ENCODE data around the gene ELL. TPM values are rescaled to one million over a fixed set of nuclear protein-coding genes. Genes with fewer than 3 reads are reported as not detected.

The ELL gene
- polyA plus RNA-seq, 3 donors, result 12.2 to 35.3 (median 12.6) TPM

DNA sequence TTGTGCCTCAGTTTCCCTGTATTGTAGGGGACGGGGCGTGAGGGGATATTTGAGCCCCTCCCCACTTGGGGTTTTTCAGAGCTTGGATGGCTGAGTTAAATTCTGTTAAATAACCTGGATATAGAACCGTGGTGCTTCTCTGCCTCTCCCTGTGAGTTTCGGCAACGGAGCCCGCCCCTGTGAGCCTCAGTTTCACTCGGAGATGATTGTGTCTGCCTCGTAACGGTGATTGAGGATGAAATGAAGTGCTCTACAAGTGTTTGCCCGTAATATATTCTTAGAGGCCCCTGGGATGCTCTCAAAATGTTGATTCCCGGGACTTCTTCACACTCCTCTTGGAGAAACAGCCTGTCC, 36.3 kb upstream of the ELL start:
- no peaks in the 10 kb centered on the region for H4K20me1 ChIP-seq (ENCODE audit: insufficient read depth, low read length)
- H3K27me3 Mint-ChIP-seq (ENCODE audit: low read depth in 3 of 3), result peaks cover 0 to 3% (median 0%) of the 10 kb centered on the region in 3 donors
- peaks cover 38% of the 10 kb centered on the region for H3K79me2 ChIP-seq (ENCODE audit: insufficient read depth, low read length)
- H3K36me3 Mint-ChIP-seq, result peaks cover 17 to 19% of the 10 kb centered on the region in 2 donors
- peaks cover 14 to 17% of the 10 kb centered on the region in 2 donors for H3K4me1 ChIP-seq (ENCODE audit: control insufficient read depth in 1 of 2, insufficient read depth in 2 of 2, low read length in 2 of 2)
- peak overlapping the region; percentile 100 for H3K4me2 ChIP-seq (replicated peaks; ENCODE audit: extremely low read depth, low read length, poor library complexity, severe bottlenecking)
- H3K36me3 ChIP-seq (replicated peaks in 1 of 2; ENCODE audit: control insufficient read depth in 1 of 2, insufficient read depth in 2 of 2, low read length in 2 of 2), result peaks cover 16 to 19% of the 10 kb centered on the region in 2 donors
- intact Hi-C loops (cut with micrococcal nuclease), result loop anchor here in 1 of 2 donors (5.0 kb wide), 1 partner anchor 36 kb away; the partner anchor contains the start of gene ELL
- peak overlapping the region; percentile 93 to 97 (median 95) for H3K27ac Mint-ChIP-seq
- DNase-seq, result no peak
- peak overlapping the region; percentile 75 to 96 (median 95) for H3K4me3 ChIP-seq (replicated peaks in 1 of 3; ENCODE audit: low read depth in 2 of 3, low read length in 3 of 3)
- H3K4me3 Mint-ChIP-seq, result peak overlapping the region; percentile 88 to 90
- H3K9ac ChIP-seq (ENCODE audit: insufficient read depth, low read length, poor library complexity, severe bottlenecking), result peak overlapping the region; percentile 95
- peaks cover 16% of the 10 kb centered on the region for H3K4me1 Mint-ChIP-seq
- H3K27me3 ChIP-seq (ENCODE audit: control insufficient read depth in 2 of 2, insufficient read depth in 2 of 2, low read length in 2 of 2), result no peaks in the 10 kb centered on the region
- peak overlapping the region; percentile 69 to 97 for H3K27ac ChIP-seq (ENCODE audit: low read depth in 1 of 2, low read length in 2 of 2)
- no peaks in the 10 kb centered on the region for H3K9me3 ChIP-seq (replicated peaks in 1 of 2; ENCODE audit: control insufficient read depth in 1 of 2, insufficient read depth in 1 of 2, low read length in 2 of 2)
- H3K9me3 Mint-ChIP-seq, result no peaks in the 10 kb centered on the region
- 7% methylated on average over 9 of the region's 11 CpGs for WGBS (ENCODE audit: insufficient coverage)
- TF ChIP-seq, protein P1, sequence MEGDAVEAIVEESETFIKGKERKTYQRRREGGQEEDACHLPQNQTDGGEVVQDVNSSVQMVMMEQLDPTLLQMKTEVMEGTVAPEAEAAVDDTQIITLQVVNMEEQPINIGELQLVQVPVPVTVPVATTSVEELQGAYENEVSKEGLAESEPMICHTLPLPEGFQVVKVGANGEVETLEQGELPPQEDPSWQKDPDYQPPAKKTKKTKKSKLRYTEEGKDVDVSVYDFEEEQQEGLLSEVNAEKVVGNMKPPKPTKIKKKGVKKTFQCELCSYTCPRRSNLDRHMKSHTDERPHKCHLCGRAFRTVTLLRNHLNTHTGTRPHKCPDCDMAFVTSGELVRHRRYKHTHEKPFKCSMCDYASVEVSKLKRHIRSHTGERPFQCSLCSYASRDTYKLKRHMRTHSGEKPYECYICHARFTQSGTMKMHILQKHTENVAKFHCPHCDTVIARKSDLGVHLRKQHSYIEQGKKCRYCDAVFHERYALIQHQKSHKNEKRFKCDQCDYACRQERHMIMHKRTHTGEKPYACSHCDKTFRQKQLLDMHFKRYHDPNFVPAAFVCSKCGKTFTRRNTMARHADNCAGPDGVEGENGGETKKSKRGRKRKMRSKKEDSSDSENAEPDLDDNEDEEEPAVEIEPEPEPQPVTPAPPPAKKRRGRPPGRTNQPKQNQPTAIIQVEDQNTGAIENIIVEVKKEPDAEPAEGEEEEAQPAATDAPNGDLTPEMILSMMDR (IDR thresholded peaks at IDR 0.05), result no peak
- H2AFZ ChIP-seq (ENCODE audit: insufficient read depth, low read depth, low read length, poor library complexity, severe bottlenecking), result peak overlapping the region; percentile 68

DNA sequence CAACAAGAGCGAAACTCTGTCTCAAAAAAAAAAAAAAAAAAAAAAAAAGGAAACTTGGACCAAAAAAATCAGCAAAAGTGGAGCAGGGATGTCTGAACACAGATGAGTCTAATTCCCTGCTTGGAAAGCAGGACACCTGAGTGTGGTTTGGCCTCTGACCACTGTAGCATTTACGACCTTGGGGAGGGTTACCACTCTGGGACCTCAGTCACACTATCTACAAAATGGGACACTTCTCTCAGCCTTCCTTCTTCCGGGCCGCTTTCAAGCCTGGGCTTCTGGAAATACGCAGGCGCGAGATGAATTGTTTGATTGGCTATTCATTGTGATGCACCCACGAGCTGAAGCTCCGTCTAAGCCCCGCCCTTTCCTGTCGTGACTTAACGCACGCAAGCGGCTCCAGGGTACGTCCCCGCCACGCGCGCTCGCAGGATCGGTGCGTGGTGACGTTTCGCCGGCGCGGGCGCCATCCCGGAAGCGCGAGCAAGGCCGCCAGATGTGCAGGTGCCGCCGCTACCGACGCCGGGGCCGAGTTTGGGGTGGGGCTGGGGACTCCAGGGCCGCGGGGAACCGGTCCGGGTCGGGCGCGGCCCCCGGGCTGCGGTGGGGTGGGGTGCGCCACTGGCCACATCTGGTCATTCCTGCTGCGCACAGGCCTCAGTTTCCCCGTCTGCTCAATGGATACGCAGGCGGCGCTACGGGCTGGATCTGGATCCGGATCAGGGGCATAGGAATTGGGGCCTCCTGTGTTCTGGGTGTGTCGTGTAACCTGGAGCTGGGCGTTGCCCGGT, 35.7 kb upstream of the ELL start, which contains the start of gene KXD1:
Gene KXD1 (plus strand): TSS at position 460 of the 791 bp plus-strand sequence. CDS start 4,187 bp downstream, outside the sequence.
- Histone ChIP-seq H3K4me3 (replicated peaks in 1 of 3; ENCODE audit: low read depth in 2 of 3, low read length in 3 of 3) (peak within 1 kb of the TSS; percentile 75 to 96 (median 95)), H3K79me2 (ENCODE audit: insufficient read depth, low read length) (peaks cover 38% of the 10 kb centered on the region), H3K4me1 (ENCODE audit: control insufficient read depth in 1 of 2, insufficient read depth in 2 of 2, low read length in 2 of 2) (peaks cover 14 to 17% of the 10 kb centered on the region in 2 donors), H4K20me1 (ENCODE audit: insufficient read depth, low read length) (no peaks in the 10 kb centered on the region), H2AFZ (ENCODE audit: insufficient read depth, low read depth, low read length, poor library complexity, severe bottlenecking) (peak within 1 kb of the TSS; percentile 68), H3K9me3 (replicated peaks in 1 of 2; ENCODE audit: control insufficient read depth in 1 of 2, insufficient read depth in 1 of 2, low read length in 2 of 2) (no peaks in the 10 kb centered on the region), H3K9ac (ENCODE audit: insufficient read depth, low read length, poor library complexity, severe bottlenecking) (peak within 1 kb of the TSS; percentile 95), H3K36me3 (replicated peaks in 1 of 2; ENCODE audit: control insufficient read depth in 1 of 2, insufficient read depth in 2 of 2, low read length in 2 of 2) (peaks cover 11 to 13% of the 10 kb centered on the region in 2 donors), H3K27me3 (ENCODE audit: control insufficient read depth in 2 of 2, insufficient read depth in 2 of 2, low read length in 2 of 2) (no peaks in the 10 kb centered on the region), H3K27ac (ENCODE audit: low read depth in 1 of 2, low read length in 2 of 2) (peak within 1 kb of the TSS; percentile 69 to 97), H3K4me2 (replicated peaks; ENCODE audit: extremely low read depth, low read length, poor library complexity, severe bottlenecking) (peak within 1 kb of the TSS; percentile 100)
- Mint-ChIP-seq H3K9me3 (no peaks in the 10 kb centered on the region), H3K4me1 (peaks cover 16% of the 10 kb centered on the region), H3K4me3 (peak within 1 kb of the TSS; percentile 88 to 90), H3K27me3 (ENCODE audit: low read depth in 3 of 3) (peaks cover 0 to 3% (median 0%) of the 10 kb centered on the region in 3 donors), H3K36me3 (peaks cover 11 to 13% of the 10 kb centered on the region in 2 donors), H3K27ac (peak within 1 kb of the TSS; percentile 93 to 97 (median 95))
- TF ChIP-seq, protein P1 (IDR thresholded peaks at IDR 0.05), result no peak
- peak; percentile 99 to 100 (median 100) for DNase-seq
- intact Hi-C loops (cut with micrococcal nuclease), result loop anchor here (1.0 to 5.0 kb wide), 4 partner anchors 13 to 35 kb away; partner anchors contain the start of genes ELL (in 2 of the 2) and UBA52 (in 1 of the 2)
- 2% methylated on average over 55 of the region's 58 CpGs for WGBS (ENCODE audit: insufficient coverage)

Measured in CD14-positive monocyte (primary cell).